Measurements from ENCODE around the gene SQOR. TPM values are rescaled to one million over a fixed set of nuclear protein-coding genes. Genes with fewer than 3 reads are reported as not detected.

Gene SQOR
- polyA plus RNA-seq, 3 donors = 78.9 to 292 (median 232) TPM

- Histone ChIP-seq H3K36me3 (replicated peaks in 1 of 2; ENCODE audit: control insufficient read depth in 1 of 2, insufficient read depth in 2 of 2, low read length in 2 of 2) (no peaks in the 10 kb centered on the region), H2AFZ (ENCODE audit: insufficient read depth, low read depth, low read length, poor library complexity, severe bottlenecking) (no peak overlapping the region), H3K27ac (ENCODE audit: low read depth in 1 of 2, low read length in 2 of 2) (peak overlapping the region; percentile 85 to 91), H3K9ac (ENCODE audit: insufficient read depth, low read length, poor library complexity, severe bottlenecking) (no peak overlapping the region), H3K4me3 (replicated peaks in 1 of 3; ENCODE audit: low read depth in 2 of 3, low read length in 3 of 3) (peak overlapping the region in 2 of 3 experiments; percentile 26 to 90), H3K4me2 (replicated peaks; ENCODE audit: extremely low read depth, low read length, poor library complexity, severe bottlenecking) (peak overlapping the region; percentile 68), H3K4me1 (ENCODE audit: control insufficient read depth in 1 of 2, insufficient read depth in 2 of 2, low read length in 2 of 2) (peaks cover 70 to 77% of the 10 kb centered on the region in 2 donors), H3K27me3 (ENCODE audit: control insufficient read depth in 2 of 2, insufficient read depth in 2 of 2, low read length in 2 of 2) (no peaks in the 10 kb centered on the region), H3K9me3 (replicated peaks in 1 of 2; ENCODE audit: control insufficient read depth in 1 of 2, insufficient read depth in 1 of 2, low read length in 2 of 2) (no peaks in the 10 kb centered on the region), H3K79me2 (ENCODE audit: insufficient read depth, low read length) (peaks cover 75% of the 10 kb centered on the region), H4K20me1 (ENCODE audit: insufficient read depth, low read length) (peaks cover 28% of the 10 kb centered on the region)
- DNase-seq = no peak
- peak overlapping the region; percentile 95 to 99 (median 97) for H3K27ac Mint-ChIP-seq
- WGBS (ENCODE audit: insufficient coverage) = no CpG with 5 or more reads among the region's 1 CpG
- H3K36me3 Mint-ChIP-seq = peaks cover 11 to 16% of the 10 kb centered on the region in 2 donors
- peak overlapping the region; percentile 72 to 86 for H3K4me3 Mint-ChIP-seq
- peaks cover 0 to 4% (median 0%) of the 10 kb centered on the region in 7 donors for H3K9me3 Mint-ChIP-seq
- TF ChIP-seq CTCF (IDR thresholded peaks at IDR 0.05) = no peak
- peaks cover 0 to 4% (median 0%) of the 10 kb centered on the region in 3 donors for H3K27me3 Mint-ChIP-seq (ENCODE audit: low read depth in 3 of 3)
- intact Hi-C loops (cut with micrococcal nuclease) = loop anchor here in 1 of 2 donors (10.0 kb wide), 2 partner anchors 52 to 432 kb away; partner anchors contain the start of gene BLOC1S6
- peaks cover 70% of the 10 kb centered on the region for H3K4me1 Mint-ChIP-seq
Observed at GRCh38 chr15:45637141-45637540, 2.3 kb downstream of the SQOR start.

- Histone ChIP-seq H3K27ac (ENCODE audit: low read depth in 1 of 2, low read length in 2 of 2) (peak overlapping the region; percentile 85 to 91), H2AFZ (ENCODE audit: insufficient read depth, low read depth, low read length, poor library complexity, severe bottlenecking) (no peak overlapping the region), H3K4me2 (replicated peaks; ENCODE audit: extremely low read depth, low read length, poor library complexity, severe bottlenecking) (peak overlapping the region; percentile 68), H3K36me3 (replicated peaks in 1 of 2; ENCODE audit: control insufficient read depth in 1 of 2, insufficient read depth in 2 of 2, low read length in 2 of 2) (no peaks in the 10 kb centered on the region), H3K4me1 (ENCODE audit: control insufficient read depth in 1 of 2, insufficient read depth in 2 of 2, low read length in 2 of 2) (peaks cover 74 to 78% of the 10 kb centered on the region in 2 donors), H3K27me3 (ENCODE audit: control insufficient read depth in 2 of 2, insufficient read depth in 2 of 2, low read length in 2 of 2) (no peaks in the 10 kb centered on the region), H3K4me3 (replicated peaks in 1 of 3; ENCODE audit: low read depth in 2 of 3, low read length in 3 of 3) (peak overlapping the region; percentile 6 to 90 (median 41)), H4K20me1 (ENCODE audit: insufficient read depth, low read length) (peaks cover 32% of the 10 kb centered on the region), H3K9me3 (replicated peaks in 1 of 2; ENCODE audit: control insufficient read depth in 1 of 2, insufficient read depth in 1 of 2, low read length in 2 of 2) (no peaks in the 10 kb centered on the region), H3K79me2 (ENCODE audit: insufficient read depth, low read length) (peaks cover 79% of the 10 kb centered on the region), H3K9ac (ENCODE audit: insufficient read depth, low read length, poor library complexity, severe bottlenecking) (peak overlapping the region; percentile 35)
- peak overlapping the region; percentile 95 to 99 (median 97) for H3K27ac Mint-ChIP-seq
- H3K27me3 Mint-ChIP-seq (ENCODE audit: low read depth in 3 of 3) = peaks cover 0 to 2% (median 0%) of the 10 kb centered on the region in 3 donors
- H3K4me1 Mint-ChIP-seq = peaks cover 71% of the 10 kb centered on the region
- intact Hi-C loops (cut with micrococcal nuclease) = loop anchor here (2.0 to 10.0 kb wide), 3 partner anchors 15 to 433 kb away; partner anchors contain the start of gene BLOC1S6 (in 1 of the 2)
- H3K4me3 Mint-ChIP-seq = peak overlapping the region; percentile 72 to 86
- peak; percentile 87 to 97 (median 95) for DNase-seq
- 2% methylated on average over 4 of the region's 6 CpGs for WGBS (ENCODE audit: insufficient coverage)
- no peak for TF ChIP-seq CTCF (IDR thresholded peaks at IDR 0.05)
- H3K9me3 Mint-ChIP-seq = peaks cover 0 to 3% (median 0%) of the 10 kb centered on the region in 7 donors
- H3K36me3 Mint-ChIP-seq = peaks cover 11 to 18% of the 10 kb centered on the region in 2 donors
Observed at GRCh38 chr15:45637552-45638033, 2.8 kb downstream of the SQOR start.
